Stimulated activated CD4-positive, alpha-beta T cell treated with anti-CD3 and anti-CD28 coated beads, Interleukin-1b, Interleukin-23, amount 100 ng/mL, for 1 hour (primary cell): Measurements from ENCODE around the gene MAST4.

ENCODE experiments used
- DNase-seq, 2 donors: peaks; one replicate each; pipeline ENCODE4 v3.0.0-alpha.2; 2020; ENCODE audit warnings: low read depth in 2 of 2

The MAST4 gene

DNA sequence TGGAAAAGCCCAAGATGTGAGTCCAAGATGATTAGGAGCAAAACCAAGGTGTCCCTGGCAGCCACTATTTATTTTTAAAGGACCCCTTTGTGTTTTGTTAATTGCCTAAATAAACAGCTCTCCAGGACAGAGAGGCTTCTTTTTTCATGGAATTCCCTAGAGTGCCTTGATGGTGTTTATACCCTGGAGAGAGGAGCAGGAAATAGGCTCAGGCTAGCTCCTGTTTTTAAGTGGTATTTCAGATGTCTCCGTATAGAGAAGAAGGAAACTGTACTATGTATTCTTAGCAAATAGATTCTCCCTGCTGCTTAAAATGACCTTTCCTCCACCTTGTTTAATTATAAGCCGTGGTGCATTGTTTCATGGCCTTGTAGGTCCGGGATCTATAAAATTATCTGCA, 308.0 kb downstream of the MAST4 start:
- no peak for DNase-seq

DNA sequence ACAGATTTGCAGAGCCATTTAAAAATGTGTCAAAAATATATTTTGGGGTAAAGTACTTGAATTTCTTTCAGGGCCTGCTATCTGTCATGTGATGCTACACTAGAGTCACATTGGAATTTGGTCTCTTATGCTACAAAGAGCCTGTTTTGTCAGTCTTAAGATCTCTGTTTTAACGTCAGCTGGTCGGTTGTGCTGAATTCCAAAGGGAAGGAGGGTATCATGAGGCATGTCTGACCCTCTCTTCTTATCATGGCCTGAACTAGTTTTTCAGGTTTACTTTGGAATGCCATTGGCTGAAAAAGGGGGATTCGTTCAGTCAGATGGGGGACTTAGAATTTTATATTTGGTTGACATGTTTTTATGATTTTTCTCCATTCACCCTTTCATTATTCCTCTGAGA, 309.8 kb downstream of the MAST4 start:
- DNase-seq = no peak

GRCh38 chr5:66908230-66908629, 312.0 kb downstream of the MAST4 start:
- DNase-seq = no peak

DNA sequence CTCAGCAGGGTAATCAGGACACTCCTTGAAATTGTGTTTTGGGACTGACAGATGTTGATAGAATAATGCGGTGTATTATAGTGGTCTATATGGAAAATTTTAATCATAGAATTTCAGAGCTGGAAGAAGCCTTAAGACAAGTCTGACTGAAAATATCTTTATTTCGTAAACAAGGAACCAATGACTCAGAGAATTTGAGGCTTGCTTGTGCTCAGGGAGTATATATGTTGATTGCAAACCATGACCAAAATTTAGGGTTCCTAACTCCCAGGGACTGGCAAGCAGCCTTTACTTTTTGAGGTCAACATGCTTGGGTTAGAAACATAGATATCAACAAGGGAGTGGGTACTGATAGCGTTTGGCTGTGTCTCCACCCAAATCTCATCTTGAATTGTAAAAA, 313.2 kb downstream of the MAST4 start:
- DNase-seq = no peak

GRCh38 chr5:66912787-66913186, 316.6 kb downstream of the MAST4 start:
- DNase-seq = no peak

DNA sequence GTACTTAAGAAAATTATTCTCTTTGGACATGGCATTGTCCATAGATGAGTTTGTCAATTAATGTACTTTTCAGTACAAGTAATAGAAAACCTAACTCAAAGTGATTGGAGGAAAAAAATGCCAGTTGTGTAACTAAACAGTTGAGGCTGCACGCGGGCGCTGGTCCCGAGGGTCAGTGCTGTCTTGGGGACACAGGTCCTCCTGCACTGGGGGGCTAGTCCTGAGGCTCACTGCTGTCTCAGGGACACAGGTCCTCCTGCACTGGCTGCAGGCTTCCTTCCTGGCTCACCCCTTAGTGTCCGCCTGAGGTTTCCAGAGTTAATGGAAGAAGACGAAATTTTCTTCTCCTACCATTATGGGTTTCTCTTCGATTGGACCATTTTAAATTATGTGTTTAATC, 319.3 kb downstream of the MAST4 start:
- no peak for DNase-seq

DNA sequence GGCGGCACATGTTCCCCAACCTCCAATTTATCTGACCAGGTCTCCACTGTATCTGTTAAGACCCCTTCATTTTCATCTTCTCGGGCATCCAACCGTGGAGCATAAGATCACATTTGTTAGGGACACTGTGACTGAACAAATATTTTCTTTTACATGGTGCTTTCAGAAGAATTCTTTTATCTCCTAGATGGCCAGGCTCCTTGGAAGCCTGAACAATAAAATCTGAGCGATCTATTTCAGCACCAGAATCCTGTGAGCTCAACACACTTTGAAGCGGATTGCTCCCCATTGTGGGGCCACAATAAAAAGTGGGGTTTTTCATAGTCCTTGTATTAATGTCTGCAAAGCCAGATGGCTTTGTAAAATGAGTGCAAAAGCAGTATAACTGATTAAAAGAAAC, 326.7 kb downstream of the MAST4 start:
- DNase-seq = no peak

- no peak for DNase-seq
Observed at GRCh38 chr5:66923457-66923856, 327.3 kb downstream of the MAST4 start.

DNA sequence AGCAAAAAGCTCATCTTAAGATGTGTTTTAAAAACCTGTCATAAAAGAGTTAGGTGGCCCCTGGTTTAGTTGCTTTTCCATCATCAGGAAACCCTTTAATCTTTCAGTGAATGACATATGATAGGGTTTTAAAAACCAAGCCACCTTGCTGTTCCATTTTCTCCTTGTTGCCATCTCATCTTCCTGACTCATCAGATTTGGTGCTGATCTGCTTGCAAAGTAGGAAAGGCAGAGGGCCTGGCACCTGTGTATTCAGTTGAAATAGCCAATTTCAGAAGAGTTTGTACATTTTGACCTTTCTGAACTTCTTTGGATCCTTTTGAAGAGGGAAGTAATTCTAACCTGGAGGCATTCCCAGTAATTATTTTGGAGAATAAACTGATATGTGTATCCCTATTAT, 327.7 kb downstream of the MAST4 start:
- no peak for DNase-seq

- DNase-seq = no peak
Observed at GRCh38 chr5:66927140-66927539, 330.9 kb downstream of the MAST4 start.

- no peak for DNase-seq
Observed at GRCh38 chr5:66929281-66929680, 333.1 kb downstream of the MAST4 start.

DNA sequence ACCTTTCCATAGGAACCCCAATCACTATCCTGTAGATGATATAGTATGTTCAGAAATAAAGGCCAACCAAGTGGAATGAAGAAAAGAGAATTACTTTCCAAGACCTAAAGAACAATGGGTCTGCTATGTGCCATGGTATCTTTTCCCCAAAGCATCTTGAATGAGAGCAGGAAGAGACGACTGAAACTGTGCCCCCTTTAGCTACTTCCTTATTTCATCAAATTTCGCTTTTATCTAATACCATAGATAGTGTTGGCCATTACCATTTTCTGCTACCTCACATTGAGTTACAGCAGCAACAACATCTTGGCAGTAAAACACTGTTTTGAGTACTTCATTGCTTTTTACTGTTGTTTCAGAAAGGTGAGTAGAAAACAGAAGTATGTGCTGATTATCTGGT, 333.8 kb downstream of the MAST4 start:
- DNase-seq = no peak

GRCh38 chr5:66931651-66932050, 335.5 kb downstream of the MAST4 start:
- DNase-seq = no peak

DNA sequence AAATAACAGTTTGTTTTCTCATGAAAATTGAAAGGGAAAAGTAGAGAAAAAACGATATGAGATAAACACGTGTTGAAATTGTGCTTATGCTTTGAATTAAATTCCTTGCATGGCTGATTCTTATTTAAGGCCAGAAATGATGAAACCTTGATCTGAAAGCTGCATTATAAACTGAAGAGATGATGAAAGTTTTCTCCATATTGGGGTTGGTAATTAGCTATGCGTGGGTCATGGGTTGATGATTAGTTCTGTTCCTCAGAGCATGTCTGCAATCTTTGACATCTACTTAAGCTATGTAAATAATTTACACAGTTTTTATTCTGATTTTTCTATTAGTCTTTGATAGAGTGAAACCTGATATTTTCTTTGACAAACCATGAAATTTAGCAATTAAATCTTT, 336.3 kb downstream of the MAST4 start:
- DNase-seq = no peak

GRCh38 chr5:66933066-66933465, 336.9 kb downstream of the MAST4 start:
- no peak for DNase-seq

- DNase-seq = no peak
Observed at GRCh38 chr5:66939094-66939493, 342.9 kb downstream of the MAST4 start.

DNA sequence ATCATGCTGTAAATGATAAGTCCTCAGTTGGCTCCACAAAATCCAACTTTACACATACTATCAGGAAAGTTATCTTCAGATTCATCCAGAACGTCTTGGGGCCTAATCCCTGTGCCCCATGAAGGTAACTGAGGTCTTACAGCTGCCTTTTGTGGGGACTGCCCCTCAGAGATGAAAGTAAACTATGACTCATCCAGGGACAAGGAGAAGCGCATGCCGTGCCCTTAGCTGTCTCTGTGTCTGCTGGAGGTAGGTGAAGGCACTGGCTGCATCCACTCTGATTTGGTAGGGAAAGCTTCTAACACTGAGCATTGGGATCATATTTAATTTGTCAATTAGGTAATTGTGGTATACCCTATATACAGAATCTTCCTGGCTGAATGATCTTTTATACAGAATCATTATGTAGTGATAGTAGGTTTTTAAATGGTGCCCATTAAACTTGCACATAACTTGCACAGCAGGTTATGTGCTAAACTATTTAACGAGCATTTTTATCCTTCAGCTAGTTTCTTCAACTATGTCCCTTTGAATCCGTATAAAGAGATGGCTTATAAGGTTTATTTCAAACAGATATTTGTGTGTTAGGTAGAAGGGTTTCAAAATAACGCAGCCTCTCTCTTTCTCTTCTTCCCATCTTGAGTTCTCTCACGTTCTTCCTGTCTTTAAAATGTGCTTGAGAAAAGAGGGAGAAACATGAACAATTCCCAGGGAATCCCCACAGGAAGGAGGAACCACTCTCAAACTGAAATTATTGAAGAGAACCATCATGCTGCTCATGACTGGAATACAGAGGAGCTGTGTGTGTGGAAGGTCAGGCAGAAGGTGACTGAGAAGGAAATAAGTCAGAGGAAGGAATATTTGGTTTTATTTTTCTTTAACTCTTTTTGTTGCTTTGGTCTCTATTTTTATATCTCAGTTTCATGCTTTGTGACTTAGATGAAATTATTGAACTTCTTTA, 349.5 kb downstream of the MAST4 start:
- DNase-seq = no peak

- no peak for DNase-seq
Observed at GRCh38 chr5:66947458-66947857, 351.3 kb downstream of the MAST4 start.

DNA sequence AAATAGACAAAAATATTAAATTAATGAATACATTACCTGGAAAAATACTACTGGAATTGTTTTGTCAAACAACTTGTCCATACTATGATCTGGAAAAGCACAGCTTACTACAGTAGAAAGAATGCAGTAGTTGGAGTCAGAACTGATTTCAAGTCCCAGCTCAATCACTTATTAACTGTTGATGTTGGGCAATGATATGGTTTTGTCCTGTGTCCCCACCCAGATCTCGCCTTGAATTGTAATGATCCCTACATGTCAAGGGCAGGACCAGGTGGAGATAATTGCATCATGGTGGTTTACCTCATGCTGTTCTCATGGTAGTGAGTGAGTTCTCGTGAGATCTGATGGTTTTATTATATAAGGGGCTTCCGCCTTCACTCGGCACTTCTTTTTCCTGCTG, 352.9 kb downstream of the MAST4 start:
- DNase-seq = no peak

- DNase-seq = no peak
Observed at GRCh38 chr5:66952153-66952552, 356.0 kb downstream of the MAST4 start.

DNA sequence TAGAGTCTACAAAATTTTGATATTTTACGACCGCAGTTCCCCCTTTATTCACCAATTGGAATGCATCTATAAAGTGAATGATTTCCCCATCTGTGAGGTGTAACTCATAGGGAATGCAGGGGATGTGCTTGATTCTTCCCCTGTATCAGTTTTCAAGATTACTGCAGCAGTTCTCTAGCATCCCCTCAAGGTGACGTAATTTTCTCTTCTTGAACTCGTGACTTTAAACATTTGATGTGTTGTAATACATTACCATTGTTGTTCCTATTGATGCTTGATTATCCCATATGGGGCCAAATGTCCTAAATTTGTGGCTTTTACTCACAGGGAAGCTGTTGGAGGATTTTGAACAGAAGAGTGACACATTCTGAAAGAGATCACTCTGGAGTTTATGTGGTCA, 360.2 kb downstream of the MAST4 start:
- DNase-seq = no peak

- no peak for DNase-seq
Observed at GRCh38 chr5:66958201-66958979, 362.2 kb downstream of the MAST4 start.
